Nucleus accumbens (tissue), 56 donors: ENCODE measurements around the gene FCHO1.
A peak's percentile ranks its signal among the peaks of the same experiment; 100 is the strongest.

Experiments
- DNase-seq, 56 donors: peaks; one replicate each; lab custom pipeline; 2025; lab: John Stamatoyannopoulos, UW

FCHO1 gene

GRCh38 chr19:17811681-17812080 is 60.4 kb downstream of the FCHO1 start:
- no peak for DNase-seq

- no peak for DNase-seq
These were observed 60.8 kb downstream of the FCHO1 start for GRCh38 chr19:17812099-17812498.

DNA sequence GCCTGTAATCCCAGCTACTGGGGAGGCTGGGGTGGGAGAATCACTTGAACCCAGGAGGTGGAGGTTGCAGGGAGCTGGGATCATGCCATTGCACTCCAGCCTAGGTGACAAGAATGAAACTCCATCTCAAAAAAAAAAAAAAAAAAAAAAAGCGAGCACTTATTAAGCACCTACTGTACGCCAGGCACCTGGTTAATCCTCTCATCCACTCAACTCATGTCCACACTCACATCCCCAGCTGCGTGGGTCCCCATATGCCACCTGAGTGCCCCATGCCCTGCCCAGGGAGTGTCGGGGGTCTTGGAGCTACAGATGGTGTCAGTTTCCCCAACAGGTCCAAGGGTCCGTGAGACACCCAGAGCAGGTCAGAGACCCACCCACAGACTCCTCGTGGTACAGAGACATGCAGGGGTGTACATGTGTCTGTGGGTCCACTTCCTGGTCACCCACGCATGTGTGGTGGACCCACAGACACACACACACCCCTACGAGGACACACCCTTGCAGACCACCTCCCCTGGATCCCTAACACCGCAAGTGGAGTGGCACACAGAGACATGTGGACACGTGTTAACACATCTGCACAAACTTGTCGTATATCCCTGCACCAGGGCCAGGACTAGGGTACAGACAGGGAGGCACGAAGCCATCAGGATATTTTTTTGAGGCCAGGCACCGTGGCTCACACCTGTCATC is 66.5 kb downstream of the FCHO1 start:
- no peak for DNase-seq

- DNase-seq: no peak
These were observed 69.9 kb downstream of the FCHO1 start, which contains the start of gene INSL3 for GRCh38 chr19:17821190-17821589. Gene INSL3 (minus strand): TSS chr19:17821519. CDS start chr19:17821506, 13 bp downstream.

- DNase-seq: no peak
These were observed 73.1 kb downstream of the FCHO1 start for GRCh38 chr19:17824339-17824738.

- no peak for DNase-seq
These were observed 75.3 kb downstream of the FCHO1 start for GRCh38 chr19:17826508-17827056.

DNA sequence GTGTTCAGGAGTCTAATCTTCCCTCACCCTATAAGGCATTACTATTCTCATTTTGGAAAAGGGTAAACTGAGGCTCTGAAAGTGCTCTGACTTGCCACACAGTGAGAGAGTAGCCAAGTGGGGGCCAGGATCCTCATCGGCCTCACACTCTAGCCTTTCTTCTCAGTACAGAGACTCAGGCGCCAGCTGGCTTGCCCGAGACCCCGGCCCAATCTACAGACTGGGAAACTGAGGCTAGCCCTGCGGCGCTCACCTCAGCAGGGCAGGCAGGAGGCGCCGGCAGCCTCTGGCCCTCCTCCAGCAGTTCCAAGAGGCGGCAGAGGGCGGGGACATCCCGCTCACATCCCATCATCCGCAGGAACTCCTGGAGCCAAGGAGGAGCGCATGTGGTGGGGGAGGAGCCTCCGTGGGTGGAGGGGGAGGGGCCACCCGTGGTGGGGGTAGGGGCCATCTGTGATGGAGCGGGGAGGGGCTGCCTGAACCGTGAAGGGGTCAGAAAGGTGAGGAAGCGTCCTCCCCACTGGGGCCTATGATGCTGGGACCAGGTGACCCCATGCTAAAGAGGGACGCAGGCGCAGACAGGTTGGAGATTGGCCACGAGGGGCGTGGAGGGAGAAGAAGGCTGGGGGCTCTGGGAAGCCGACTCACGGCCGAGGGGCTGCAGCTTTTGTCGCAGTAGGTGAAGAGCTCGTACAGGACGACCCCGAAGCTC is 78.7 kb downstream of the FCHO1 start:
- DNase-seq: peak in 41 of 56 donors; percentile 6 to 74 (median 43)

GRCh38 chr19:17830567-17831418 is 79.5 kb downstream of the FCHO1 start:
- peak in 51 of 56 donors; percentile 7 to 96 (median 74) for DNase-seq

- peak in 1 of 56 donors; percentile 33 for DNase-seq
These were observed 80.2 kb downstream of the FCHO1 start for GRCh38 chr19:17831419-17831888.

GRCh38 chr19:17832443-17833208 is 81.3 kb downstream of the FCHO1 start:
- DNase-seq: no peak

DNA sequence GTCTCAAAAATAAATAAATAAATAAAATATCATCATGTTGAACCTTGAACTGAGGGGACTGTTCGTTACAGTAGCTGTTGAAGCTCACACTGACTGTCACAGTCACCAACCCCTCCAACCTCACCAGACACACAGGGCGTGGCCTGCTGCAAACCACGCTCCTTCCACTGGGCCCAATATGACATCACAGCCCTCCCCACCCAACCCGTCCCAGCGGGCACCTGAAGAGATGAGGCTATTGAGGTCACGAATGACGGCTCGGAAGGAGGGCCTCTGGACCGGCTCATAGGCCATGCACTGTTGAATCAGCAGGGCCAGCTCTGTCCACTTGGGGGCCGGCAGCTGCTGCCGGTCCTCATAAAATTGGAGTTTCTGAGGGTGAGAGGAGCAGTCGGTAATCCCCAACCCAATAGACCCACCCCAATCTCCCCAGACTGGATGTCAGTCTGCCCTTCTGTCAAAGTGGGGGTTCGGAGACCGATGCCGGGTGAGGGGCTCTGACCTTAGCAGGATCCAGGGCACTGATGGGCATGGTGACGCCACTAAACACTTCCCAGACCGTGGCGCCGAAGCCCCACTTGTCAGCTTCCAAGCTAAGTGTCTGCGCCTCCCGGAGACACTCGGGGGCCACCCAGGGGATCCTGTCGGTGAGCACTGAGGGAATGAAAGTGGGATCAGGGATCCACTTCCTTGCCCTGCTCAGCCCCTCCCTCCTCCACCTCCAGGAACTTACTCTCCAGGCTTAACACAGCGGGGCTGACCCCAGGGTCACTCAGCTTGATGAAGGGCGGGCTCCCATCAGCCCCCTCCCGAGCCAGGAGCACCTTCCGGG is 83.3 kb downstream of the FCHO1 start:
- DNase-seq: no peak

DNA sequence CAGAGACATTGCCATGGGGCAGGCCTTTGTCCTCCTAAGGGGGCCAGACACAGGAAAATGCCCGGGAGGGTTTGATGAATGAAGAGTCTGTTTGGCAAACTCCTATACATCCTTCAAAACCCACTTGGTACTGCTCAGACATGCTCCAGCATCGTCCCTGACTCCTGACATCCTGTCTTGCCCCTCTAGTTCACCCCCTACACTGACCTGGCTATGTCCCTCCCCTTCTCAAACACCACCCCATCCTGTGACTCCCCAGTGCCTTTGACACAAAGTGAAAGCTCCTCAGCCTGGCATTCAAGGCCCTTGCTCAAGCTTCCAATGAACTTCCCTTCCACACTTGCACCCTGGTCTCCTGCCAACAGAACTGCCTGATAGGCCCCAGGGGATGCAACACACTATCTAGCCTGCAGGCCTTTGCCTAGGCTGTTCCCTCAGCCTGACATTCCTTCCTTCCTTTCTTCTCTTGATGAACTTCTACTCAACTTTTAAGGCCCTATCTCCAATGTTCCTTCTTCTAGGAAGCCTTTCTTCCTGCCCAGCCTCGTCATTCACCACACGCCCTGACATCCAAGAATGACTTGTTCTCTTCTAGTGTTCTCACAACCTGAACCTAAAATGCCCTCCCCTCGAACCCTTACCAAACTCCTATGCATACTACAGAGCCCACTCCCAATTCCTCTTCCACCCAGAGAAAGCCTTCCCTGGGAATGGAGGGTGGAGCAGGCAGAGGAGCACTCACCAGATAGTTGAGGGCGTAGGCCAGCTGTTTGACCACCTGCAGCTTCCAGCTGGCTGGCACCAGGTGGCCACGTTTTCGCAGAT is 84.1 kb downstream of the FCHO1 start:
- DNase-seq: no peak

- DNase-seq: no peak
These were observed 85.3 kb downstream of the FCHO1 start for GRCh38 chr19:17836530-17836929.

GRCh38 chr19:17837972-17838371 is 86.7 kb downstream of the FCHO1 start:
- DNase-seq: no peak
